NCI-H2171 (cell line): Measurements from ENCODE around the gene DGCR2.
"Not testable (repeated sequence)": the region's sequence is repeated elsewhere in the genome, so short reads cannot be mapped to it uniquely, and the experiment has no call there.

Experiments used
- DNase-seq: peaks from one replicate; lab custom pipeline; 2025; lab: John Stamatoyannopoulos, UW

Gene DGCR2

DNA sequence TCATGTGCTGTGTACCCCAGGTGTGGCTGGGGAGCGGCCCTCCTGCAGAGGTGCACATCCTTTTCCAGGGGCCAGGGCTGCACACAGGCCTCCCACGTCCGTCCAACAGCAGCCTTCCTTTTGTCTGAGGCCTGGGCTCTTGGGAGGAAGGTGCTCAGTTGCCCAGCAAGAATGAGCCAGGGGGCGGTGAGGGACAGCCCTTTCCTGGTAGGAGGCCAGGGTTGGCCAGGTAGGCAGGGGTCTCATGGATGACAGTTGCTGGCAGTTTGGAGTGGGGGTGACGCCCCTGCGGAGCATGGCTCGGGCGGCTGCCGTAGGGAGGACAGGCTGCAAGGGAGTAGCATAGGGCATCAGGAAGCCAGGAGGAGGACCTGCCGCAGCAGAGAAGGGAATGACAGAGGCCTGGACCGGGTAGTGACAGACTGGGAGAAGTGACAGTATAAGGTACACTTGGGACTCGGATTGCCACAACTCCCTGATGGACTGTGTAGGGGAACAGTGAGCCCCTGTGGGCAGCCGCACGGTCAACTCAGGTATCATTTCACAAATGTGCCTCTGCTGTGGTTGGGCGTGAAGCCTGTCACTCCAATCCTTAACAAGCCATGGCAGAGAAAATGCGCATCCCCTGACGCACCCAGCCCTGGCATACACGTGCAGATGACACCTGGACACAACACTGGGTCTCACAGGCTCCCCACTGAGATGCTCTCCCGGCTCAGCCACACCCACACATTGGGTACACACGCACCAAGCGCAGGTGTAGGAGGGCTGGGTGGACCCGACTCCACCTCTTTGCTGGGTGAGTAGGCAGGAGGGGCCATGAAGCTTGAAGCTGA, 79.7 kb downstream of the DGCR2 start:
- DNase-seq: no peak

DNA sequence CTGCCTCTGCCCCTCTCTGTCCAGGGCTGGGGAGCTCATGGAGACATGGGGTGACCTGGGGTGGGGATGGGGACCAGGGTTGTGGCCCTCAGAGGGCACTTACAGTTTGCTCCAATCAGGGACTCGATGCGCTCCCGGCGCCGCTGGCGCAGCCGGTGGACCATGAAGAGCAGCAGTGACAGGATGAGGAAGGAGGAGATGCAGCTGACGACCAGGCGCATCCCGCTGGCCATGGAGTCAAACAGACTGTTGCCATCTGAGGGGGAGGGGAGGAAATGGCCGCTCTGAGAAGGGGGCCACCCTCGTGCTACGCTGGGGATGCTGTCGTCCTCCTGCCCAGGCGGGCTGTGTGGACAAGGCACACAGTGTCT, 80.5 kb downstream of the DGCR2 start:
- no peak for DNase-seq

DNA sequence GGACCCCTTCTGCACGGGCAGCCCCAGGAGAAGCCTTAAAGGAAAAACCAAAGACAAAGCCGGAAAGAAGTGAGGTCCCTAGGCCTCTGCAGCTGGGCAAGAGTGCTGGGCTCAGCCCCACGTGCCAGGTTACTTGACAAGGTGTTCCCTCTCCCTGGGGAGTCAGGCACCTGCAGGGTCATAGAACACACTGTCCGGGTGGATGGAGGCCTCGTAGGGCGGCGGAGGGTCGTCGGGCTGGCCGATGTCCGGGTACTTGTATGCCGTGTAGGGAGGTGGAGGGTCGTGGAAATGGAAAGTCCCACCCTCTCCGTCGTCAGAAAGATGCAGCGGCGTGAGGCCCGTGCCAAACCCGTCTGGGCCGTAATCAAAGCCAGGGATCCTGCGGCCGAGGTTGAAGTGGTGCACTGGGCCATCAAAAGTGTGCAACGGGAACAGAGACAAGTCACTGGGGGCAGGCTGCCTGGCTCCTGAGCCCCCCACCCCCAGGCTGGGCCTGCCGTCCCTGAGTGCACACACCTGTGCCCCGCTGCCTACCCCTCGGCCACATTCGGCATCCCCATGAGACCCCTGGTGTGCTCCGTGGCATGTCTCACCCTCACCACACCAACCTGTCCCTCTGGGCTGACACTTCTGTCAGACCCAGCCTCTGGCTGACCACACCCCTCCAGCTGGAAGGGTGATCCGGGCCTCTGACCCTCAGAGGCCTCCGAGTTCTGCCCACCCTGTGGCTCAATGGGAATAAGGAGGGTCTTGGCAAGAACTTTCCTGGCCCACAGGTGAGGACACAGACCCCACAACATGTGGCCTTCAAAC, 81.1 kb downstream of the DGCR2 start:
- DNase-seq: no peak

DNA sequence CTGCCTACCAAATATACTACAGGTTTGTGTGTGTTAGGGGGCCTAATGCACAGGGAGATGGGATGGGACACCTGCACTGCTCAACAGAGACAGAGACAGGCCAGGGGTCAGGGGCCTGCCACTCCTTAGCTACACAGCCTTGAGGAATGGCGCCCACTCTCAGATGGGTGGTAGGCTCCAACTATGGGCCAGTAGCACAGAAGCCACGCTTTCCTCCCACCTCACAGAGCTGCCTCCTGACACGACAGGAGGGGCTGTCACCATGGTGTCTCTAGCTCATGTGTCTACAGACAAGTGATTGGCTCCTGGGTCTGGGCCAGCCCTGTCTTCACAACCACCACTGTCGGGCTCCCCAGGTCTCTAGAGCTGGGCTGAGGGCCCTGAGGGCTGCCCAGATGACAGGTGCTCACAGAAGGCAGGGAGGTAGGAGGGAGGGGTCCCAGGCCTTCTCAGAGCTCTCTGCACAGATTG, 81.8 kb downstream of the DGCR2 start:
- no peak for DNase-seq

DNA sequence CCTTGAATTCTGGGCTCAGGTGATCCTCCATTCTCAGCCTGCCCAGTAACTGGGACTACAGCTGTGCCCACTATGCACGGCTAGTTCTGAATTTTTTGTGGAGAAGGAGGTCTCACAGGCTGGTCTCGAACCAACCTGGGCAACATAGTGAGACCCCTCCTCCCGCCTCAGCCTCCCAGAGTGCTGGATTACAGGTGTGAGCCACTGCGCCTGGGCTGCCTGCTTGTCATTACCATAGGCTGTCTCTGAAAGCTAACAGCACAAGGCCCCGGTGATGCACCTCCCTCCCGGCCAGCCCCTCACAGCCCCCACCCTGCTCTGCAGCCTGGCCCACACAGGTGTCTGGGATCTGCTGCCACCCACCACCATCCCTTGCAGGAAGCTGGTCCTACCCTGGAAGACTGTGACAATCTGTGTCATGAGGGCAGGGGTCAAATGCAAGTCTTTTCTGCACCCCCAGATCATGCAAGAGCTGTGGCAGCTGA, 82.4 kb downstream of the DGCR2 start:
- no peak for DNase-seq

DNA sequence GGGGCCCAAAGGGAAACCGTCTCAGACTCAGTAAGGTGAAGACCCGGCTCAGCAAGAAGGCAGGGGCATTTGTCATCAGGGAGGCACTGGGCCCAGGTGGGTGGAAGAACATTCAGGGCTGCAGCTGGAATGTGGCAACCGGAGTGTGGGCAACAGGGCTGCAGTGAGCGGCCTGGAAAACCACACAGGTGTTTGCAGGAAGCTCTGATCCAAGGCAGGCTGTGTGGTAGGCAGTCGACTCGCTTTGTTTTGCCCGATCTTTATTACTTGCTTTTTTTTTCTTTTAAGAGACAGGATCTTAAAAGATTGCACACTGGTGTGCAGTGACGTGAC, 82.8 kb downstream of the DGCR2 start:
- DNase-seq: no peak

DNA sequence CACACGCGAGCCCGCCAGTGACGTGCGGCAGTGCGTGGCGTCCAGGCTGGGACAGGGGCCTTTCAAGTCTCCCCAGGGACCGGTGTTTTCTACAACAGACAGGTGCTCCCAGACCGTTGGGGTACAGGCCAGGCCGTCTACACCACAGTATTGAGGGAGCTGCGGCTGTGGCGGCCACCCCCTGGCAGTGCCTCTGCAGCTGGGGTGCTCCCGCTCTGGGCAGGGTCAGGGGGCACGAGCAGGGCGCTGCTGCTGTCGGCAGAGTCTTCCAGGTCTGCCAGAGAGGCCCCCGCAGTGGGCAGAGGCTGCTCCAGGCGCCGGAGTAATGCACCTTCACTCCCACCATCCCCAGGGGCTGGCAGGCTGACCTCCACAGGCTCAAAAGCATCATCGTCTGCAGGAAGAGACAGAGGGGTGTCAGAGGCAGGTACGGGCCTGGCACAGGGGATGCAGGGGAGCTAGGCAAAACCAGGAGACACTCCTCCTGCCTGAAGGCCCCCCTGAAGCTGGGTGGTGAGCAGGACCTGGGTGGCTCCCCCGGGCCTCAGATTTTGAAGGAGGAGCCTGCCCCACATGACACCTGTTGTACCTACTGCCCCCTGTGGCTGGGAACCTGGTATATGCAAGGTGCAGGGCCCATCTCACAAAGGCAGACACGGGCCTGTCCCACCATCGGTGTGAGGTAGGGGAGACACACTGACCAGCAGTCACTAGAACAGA, 83.3 kb downstream of the DGCR2 start:
- no peak for DNase-seq

DNA sequence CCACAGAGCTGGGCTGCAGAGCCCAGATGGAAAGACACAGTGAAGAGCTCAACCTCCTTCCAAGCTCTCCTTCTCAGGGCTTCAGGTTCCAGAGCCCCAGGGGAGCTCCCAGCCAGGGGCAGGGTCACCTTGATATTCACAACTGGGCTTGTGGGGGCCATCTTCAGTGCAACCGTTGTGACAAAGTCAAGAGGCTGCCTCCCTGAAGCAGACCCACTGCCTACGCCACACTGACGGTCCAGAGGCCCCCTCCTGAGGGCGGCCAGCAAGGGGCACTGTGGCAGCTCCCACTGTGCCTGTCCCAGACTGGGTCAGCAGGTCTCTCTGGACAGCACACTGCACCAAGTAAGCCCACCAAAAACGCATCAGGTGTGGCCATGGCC, 84.1 kb downstream of the DGCR2 start:
- DNase-seq: no peak

DNA sequence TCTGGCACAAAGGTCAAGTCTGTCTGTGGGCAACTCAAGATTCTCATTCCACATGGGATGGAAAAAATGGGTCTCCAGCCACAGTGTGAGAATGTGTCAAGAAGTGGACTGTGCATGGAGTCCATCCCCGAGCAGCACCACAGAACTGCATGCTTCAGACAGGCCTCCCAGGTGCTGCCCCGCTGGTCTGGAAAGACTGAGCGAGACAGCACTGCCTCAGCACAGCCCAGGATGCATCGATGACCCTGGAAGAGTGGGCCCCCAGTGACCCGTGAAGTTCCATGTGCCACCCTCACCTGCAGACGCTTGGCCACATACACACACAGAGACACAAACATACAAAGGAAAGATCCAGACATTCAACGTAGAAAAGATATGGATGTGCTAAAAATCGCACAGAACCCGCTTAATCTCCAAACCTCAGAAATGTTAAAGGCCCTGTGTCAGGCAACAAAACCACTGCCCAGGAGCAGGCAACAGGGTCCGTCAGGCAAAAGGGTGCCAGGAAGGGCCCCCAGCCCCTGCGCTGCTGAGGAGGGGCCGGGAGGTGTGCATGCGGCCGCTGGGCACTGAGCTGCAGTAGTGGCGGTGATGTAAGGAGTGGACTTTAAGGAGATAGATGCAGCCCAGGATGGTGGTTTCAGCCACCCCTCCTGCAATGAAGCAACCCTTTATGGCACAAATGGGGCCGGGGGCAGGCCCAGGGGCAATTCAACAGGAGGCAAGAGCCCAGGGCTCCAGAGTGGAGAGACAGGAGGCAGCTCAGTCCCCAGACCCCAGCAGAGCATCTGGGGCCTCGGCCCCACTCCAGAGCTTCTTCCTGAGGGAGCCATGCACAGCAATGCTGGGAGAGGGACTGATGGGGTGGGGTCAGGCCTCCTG, 84.7 kb downstream of the DGCR2 start:
- no peak for DNase-seq

DNA sequence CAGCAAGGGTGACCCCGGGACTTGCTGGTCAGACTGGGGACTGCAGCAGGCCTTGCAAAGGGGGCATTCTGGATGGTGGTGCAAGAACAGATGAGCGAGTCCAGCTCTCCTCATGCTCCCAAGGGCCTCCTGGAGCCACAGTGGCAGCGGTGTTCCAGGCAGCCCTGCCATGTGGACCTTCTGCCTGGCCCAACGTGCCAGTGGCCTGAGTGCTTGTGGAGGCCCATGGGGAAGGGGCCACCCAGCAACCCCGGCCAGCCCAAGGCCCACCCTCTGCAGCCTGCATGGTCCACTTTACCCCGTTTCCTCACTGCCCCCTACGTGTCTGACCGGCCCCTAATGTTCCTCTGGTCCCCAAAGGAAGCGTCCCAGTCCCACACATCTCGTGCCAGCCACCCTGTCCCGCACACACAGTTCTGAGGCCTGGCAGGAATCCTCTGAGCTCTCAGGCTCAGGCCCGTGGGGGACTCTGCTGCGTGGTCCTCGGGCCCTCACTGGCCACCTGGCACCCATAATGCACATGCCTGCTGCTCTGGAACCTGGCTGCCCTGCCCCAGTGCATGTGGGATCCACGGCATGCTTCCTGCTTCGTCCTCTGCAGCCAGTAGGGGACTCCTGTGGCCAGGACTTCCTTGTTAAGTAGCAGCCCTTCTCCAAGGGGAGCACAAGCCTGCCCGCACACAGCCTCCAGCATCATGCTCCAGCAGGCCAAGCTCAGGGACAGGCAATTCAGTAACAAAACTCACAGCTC, 85.5 kb downstream of the DGCR2 start:
- DNase-seq: no peak

DNA sequence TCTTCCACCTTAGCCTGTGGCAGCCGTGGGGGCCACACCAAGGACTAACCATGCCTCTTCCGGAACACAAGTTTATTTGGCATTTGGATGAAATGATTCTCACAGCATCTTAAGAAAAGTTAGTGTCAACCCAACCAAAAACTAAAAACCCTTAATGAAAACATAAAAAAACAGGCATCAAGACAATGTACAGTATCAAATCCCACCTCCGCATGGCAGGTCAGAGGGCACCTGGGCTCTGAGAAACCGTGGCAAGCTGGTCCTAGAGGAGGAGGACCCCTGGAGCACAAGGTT, 86.0 kb downstream of the DGCR2 start:
- DNase-seq: no peak

DNA sequence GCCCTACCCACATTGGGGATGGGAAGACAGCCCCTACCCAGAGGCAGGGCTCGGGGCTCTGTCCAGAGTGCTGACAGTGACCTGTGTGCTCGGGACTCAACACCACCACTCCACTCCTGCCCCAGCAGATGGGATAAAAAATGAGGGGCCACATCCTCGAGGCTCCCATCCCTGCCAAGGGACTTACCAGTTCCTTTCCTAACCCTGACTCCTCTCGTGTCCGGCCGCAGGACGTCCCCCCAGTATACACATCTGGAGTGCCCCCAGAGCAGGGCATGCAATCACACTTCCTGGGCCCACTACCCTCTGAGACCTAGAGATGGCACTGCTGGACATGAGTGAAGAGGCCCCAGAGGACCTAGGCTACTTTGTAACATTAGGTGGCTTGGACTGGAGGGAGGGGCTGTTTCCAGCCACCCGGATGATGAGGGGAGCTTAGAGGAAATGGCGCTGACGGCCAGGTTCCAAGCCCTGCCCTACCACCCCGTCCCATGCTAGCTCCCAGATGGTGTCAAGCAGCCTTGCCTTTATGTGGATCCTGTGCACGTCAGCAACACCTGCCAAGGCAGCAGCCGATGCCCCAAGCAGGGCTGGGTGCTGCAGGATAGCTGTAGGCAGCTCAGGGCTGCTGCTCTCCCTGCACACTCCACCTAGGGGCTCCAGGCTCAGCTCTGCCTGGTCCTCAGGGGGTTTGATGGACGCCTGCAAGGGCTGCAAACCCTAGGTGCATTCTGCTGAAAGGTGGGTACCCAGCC, 86.6 kb downstream of the DGCR2 start:
- DNase-seq: peak; percentile 77

DNA sequence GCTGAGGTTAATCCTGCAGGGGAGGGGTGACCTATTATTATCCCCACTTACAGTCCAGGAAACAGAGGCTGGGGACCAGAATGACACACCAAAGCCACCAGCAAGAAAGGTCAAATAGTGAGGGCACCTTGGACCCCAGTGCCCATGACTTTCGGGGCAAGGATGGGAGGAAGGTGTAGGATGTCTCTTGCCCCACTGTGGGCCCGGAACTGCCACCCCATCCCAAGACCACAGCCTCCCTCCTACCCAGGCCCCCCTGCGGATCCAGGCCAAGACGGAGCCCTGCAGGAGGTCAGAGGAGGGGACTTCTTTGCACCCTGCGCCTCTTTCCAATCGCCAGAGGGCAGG, 87.1 kb downstream of the DGCR2 start:
- not testable (repeated sequence) for DNase-seq

DNA sequence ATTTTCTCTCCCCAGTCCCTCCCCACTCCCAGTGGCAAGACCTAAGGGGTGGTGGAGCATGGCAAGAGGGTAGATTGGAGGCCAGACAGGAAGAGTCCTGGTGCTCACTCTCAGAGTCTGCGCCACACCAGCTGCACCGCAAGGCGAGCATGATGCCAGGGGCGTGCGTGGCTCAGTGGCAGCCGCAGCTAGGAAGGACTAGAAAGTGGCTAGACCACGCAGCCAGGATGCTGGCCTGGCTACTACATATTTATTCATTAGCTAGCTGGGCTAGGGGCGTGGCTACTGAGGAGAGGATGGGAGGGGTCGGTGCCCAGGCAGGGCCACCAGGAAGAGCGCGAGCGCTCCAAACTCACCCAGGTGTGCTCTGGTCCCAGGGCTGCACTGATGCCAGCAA, 87.5 kb downstream of the DGCR2 start:
- DNase-seq: not testable (repeated sequence)

DNA sequence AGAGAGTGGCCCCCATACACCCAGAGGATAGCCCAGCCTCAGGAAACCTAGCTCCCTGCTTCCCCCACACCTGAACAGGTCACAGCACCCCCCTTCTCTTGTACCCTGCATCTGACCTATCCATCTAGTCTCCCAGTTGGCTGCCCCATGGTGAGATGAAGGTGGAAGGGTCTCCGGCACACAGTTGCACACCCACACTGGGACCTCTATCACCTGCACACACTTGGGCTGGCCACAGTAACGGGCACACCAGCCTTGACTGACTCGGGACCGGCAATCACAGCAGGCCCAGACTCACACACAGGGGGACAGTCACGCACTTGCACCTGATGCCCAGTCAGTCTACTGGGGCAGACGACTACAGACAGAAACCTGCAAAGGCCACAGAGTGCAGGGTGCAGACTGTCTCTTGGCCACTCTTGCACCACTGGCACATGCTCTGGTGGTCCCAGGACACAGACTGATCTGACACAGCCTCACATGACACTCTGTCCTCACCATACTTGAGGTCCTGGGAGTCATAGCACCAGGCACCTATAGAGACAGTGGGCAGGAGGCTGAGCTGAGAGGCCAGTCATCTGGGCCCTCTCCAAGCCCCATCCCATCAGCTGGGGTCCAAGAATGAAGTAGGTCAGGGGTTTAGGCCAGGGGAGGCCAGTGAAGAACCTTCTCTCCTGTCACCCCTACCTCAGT, 88.0 kb downstream of the DGCR2 start:
- not testable (repeated sequence) for DNase-seq

DNA sequence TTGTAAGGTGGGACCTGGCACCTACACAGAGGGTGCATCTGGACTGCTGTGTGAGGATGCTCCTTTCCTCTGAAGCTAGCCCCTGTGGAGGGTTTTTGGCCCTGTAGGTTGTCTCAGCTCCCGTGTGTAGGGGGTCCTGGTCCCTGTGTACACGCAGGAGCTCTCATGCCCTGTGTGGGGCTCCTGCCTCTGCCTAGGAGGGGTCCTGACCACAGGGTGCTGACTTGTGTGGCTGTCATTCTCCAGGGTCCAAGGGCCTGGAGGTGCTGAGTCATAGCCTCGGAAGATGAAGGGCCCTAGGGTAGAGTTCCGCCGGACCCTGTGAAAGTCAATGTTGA, 88.7 kb downstream of the DGCR2 start:
- DNase-seq: not testable (repeated sequence)

DNA sequence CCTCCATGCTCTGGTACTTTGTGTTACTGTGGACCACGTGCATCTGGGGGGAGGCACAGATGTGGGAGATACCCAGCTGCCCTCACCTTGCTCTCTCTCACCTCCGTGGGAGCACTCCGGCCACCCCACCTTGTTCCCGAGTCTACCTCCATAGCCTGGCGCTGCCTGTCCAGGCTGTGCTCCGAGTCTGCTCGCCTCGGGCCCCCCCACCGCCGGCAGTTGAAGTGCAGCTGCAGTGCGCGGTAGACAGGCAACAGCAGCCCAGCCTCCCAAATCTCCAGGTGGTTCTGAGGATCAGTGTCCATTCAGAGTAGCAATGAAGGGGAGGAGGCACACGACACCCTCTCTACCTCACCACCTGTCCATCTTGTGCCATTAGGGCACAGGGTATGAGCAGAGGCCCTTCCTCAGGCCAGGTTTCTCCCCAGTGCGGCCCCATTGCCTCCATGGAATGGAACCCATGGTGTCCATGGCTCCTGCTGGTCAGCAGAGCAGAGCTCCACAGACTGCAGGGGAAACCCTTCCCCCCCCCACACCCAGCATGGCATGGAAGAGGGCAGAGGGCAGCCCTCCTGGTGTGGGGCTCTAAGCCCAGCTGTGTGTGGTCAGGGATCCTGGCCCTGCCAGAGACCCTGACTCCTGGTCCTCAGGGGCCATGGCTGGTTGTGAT, 89.2 kb downstream of the DGCR2 start:
- not testable (repeated sequence) for DNase-seq

DNA sequence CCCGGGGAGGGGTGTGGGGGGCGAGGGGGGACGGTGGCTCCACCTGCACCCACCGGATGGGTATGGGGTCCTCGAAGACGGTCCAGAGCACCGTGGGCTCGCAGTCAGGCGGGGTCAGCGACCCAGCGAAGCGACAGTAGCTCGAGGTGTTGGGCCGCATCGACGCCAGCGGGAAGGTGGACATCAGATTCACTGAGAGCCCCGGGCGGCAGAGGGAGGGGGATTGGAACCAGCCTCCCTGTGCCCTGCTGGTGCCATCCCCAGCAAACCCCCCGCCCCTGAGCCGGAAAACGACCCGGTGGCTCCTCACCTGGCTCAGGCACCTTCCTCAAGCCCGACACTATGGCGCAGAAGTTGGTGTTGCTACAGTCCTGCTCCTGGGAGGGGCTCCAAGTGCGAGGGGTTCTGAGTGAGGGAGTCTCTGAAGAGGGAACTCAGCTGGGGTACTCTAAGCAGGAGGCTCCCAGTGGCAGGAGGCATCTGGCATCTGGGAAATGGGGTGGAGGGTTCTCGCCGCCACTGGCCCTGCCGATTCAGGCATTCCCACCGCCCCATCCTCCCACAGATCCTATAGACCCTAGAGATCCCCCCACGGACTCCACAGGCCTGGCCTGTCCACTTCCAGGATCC, 89.9 kb downstream of the DGCR2 start:
- not testable (repeated sequence) for DNase-seq

DNA sequence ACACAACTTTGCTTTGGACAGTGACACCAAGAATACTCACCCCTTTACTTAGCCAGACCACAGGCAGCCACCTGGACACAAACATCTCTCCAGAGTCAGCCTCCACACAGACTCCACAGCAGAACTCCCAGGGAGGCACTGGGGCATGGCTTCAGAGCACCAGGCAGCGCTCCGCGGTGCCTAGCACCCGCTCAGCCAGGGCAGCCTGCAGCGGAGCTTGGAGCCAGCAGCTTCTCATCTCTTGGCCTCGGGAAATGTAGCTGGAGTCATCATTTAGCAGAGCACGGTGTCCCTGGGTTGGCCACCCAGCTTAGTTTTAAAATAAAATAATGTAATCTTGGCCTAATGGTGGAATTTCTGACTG, 91.3 kb downstream of the DGCR2 start:
- not testable (repeated sequence) for DNase-seq
